ENCODE measurements around the gene ESF1. TPM values are rescaled to one million over a fixed set of nuclear protein-coding genes. Genes with fewer than 3 reads are reported as not detected.

The ESF1 gene
- total RNA-seq, 5 donors from 2014 or later (not counting 1 experiment from before 2014, with no cell fraction given): 9.4 to 14.2 (median 12.2) TPM

GRCh38 chr20:13717631-13718044 is 67.1 kb downstream of the ESF1 start:
- Histone ChIP-seq H3K27ac (ENCODE audit: low read length) (no peak overlapping the region), H3K27me3 (replicated peaks in 1 of 2; ENCODE audit: control insufficient read depth in 2 of 2, extremely low read depth in 1 of 2, insufficient read depth in 2 of 2, low read length in 1 of 2) (no peaks in the 10 kb centered on the region), H3K4me1 (ENCODE audit: control insufficient read depth in 1 of 2, extremely low read depth in 1 of 2, insufficient read depth in 2 of 2, low read length in 2 of 2) (no peaks in the 10 kb centered on the region), H3K4me3 (ENCODE audit: control insufficient read depth in 1 of 2, extremely low read depth in 1 of 2, low read length in 1 of 2) (no peak overlapping the region), H3K9me3 (no peaks in the 10 kb centered on the region), H3K36me3 (ENCODE audit: control insufficient read depth in 2 of 2, extremely low read depth in 1 of 2, insufficient read depth in 1 of 2, low read length in 1 of 2) (peaks cover 0 to 33% of the 10 kb centered on the region in 2 donors)
- H3K36me3 Mint-ChIP-seq: peaks cover 62% of the 10 kb centered on the region
- DNase-seq: no peak
- no peak for ATAC-seq (replicated peaks in 1 of 4)
- H3K4me3 Mint-ChIP-seq: no peak overlapping the region
- H3K27ac Mint-ChIP-seq: no peak overlapping the region
- POLR2A ChIA-PET: no interaction called here
- no peaks in the 10 kb centered on the region for H3K9me3 Mint-ChIP-seq
- CTCF ChIA-PET: no interaction called here
- no CpG with 5 or more reads among the region's 1 CpG for WGBS (ENCODE audit: insufficient coverage)
- H3K27me3 Mint-ChIP-seq: no peaks in the 10 kb centered on the region
- H3K4me1 Mint-ChIP-seq: no peaks in the 10 kb centered on the region

- H3K27me3 ChIP-seq (replicated peaks in 1 of 2; ENCODE audit: control insufficient read depth in 2 of 2, extremely low read depth in 1 of 2, insufficient read depth in 2 of 2, low read length in 1 of 2): no peaks in the 10 kb centered on the region
- Mint-ChIP-seq H3K27me3 (no peaks in the 10 kb centered on the region), H3K4me1 (no peaks in the 10 kb centered on the region), H3K9me3 (peaks cover 3 to 15% (median 9%) of the 10 kb centered on the region in 3 donors), H3K36me3 (peaks cover 65% of the 10 kb centered on the region), H3K27ac (no peak overlapping the region), H3K4me3 (no peak overlapping the region)
- ChIA-PET CTCF (no interaction called here), POLR2A (no interaction called here)
- H3K9me3 ChIP-seq: peaks cover 2% of the 10 kb centered on the region
- H3K36me3 ChIP-seq (ENCODE audit: control insufficient read depth in 2 of 2, extremely low read depth in 1 of 2, insufficient read depth in 1 of 2, low read length in 1 of 2): peaks cover 0 to 31% of the 10 kb centered on the region in 2 donors
- no peak overlapping the region for H3K27ac ChIP-seq (ENCODE audit: low read length)
- H3K4me3 ChIP-seq (ENCODE audit: control insufficient read depth in 1 of 2, extremely low read depth in 1 of 2, low read length in 1 of 2): no peak overlapping the region
- ATAC-seq (replicated peaks in 1 of 4) (no peak), DNase-seq (no peak)
- no peaks in the 10 kb centered on the region for H3K4me1 ChIP-seq (ENCODE audit: control insufficient read depth in 1 of 2, extremely low read depth in 1 of 2, insufficient read depth in 2 of 2, low read length in 2 of 2)
- WGBS (ENCODE audit: insufficient coverage): no CpG with 5 or more reads among the region's 3 CpGs
These were observed 69.5 kb downstream of the ESF1 start for GRCh38 chr20:13715171-13715570.

- no peaks in the 10 kb centered on the region for H3K27me3 Mint-ChIP-seq
- ATAC-seq (replicated peaks in 1 of 4): no peak
- DNase-seq: no peak
- Histone ChIP-seq H3K27ac (ENCODE audit: low read length) (no peak overlapping the region), H3K9me3 (peaks cover 2% of the 10 kb centered on the region), H3K4me1 (ENCODE audit: control insufficient read depth in 1 of 2, extremely low read depth in 1 of 2, insufficient read depth in 2 of 2, low read length in 2 of 2) (no peaks in the 10 kb centered on the region), H3K36me3 (ENCODE audit: control insufficient read depth in 2 of 2, extremely low read depth in 1 of 2, insufficient read depth in 1 of 2, low read length in 1 of 2) (no peaks in the 10 kb centered on the region), H3K27me3 (replicated peaks in 1 of 2; ENCODE audit: control insufficient read depth in 2 of 2, extremely low read depth in 1 of 2, insufficient read depth in 2 of 2, low read length in 1 of 2) (no peaks in the 10 kb centered on the region), H3K4me3 (ENCODE audit: control insufficient read depth in 1 of 2, extremely low read depth in 1 of 2, low read length in 1 of 2) (no peak overlapping the region)
- ChIA-PET POLR2A (no interaction called here), CTCF (no interaction called here)
- H3K4me1 Mint-ChIP-seq: no peaks in the 10 kb centered on the region
- H3K36me3 Mint-ChIP-seq: peaks cover 20% of the 10 kb centered on the region
- H3K27ac Mint-ChIP-seq: no peak overlapping the region
- H3K9me3 Mint-ChIP-seq: peaks cover 3 to 15% (median 11%) of the 10 kb centered on the region in 3 donors
- no CpG with 5 or more reads among the region's 1 CpG for WGBS (ENCODE audit: insufficient coverage)
- H3K4me3 Mint-ChIP-seq: no peak overlapping the region
These were observed 76.5 kb downstream of the ESF1 start for GRCh38 chr20:13708234-13708633.

GRCh38 chr20:13703265-13703664 is 81.5 kb downstream of the ESF1 start:
- POLR2A ChIA-PET: no interaction called here
- Mint-ChIP-seq H3K9me3 (peaks cover 0 to 2% (median 0%) of the 10 kb centered on the region in 3 donors), H3K27me3 (peaks cover 5% of the 10 kb centered on the region in 2 donors), H3K4me1 (no peaks in the 10 kb centered on the region), H3K4me3 (no peak overlapping the region), H3K36me3 (no peaks in the 10 kb centered on the region), H3K27ac (no peak overlapping the region)
- ATAC-seq (replicated peaks in 1 of 4) (no peak), DNase-seq (no peak)
- no peaks in the 10 kb centered on the region for H3K4me1 ChIP-seq (ENCODE audit: control insufficient read depth in 1 of 2, extremely low read depth in 1 of 2, insufficient read depth in 2 of 2, low read length in 2 of 2)
- peaks cover 0 to 3% of the 10 kb centered on the region in 2 experiments for H3K27me3 ChIP-seq (replicated peaks in 1 of 2; ENCODE audit: control insufficient read depth in 2 of 2, extremely low read depth in 1 of 2, insufficient read depth in 2 of 2, low read length in 1 of 2)
- no peak overlapping the region for H3K27ac ChIP-seq (ENCODE audit: low read length)
- no peaks in the 10 kb centered on the region for H3K9me3 ChIP-seq
- no CpG with 5 or more reads among the region's 9 CpGs for WGBS (ENCODE audit: insufficient coverage)
- no peak overlapping the region for H3K4me3 ChIP-seq (ENCODE audit: control insufficient read depth in 1 of 2, extremely low read depth in 1 of 2, low read length in 1 of 2)
- no peaks in the 10 kb centered on the region for H3K36me3 ChIP-seq (ENCODE audit: control insufficient read depth in 2 of 2, extremely low read depth in 1 of 2, insufficient read depth in 1 of 2, low read length in 1 of 2)
- CTCF ChIA-PET: no interaction called here

- Histone ChIP-seq H3K4me3 (ENCODE audit: control insufficient read depth in 1 of 2, extremely low read depth in 1 of 2, low read length in 1 of 2) (no peak overlapping the region), H3K4me1 (ENCODE audit: control insufficient read depth in 1 of 2, extremely low read depth in 1 of 2, insufficient read depth in 2 of 2, low read length in 2 of 2) (no peaks in the 10 kb centered on the region), H3K27me3 (replicated peaks in 1 of 2; ENCODE audit: control insufficient read depth in 2 of 2, extremely low read depth in 1 of 2, insufficient read depth in 2 of 2, low read length in 1 of 2) (peaks cover 0 to 3% of the 10 kb centered on the region in 2 experiments), H3K36me3 (ENCODE audit: control insufficient read depth in 2 of 2, extremely low read depth in 1 of 2, insufficient read depth in 1 of 2, low read length in 1 of 2) (no peaks in the 10 kb centered on the region), H3K9me3 (no peaks in the 10 kb centered on the region), H3K27ac (ENCODE audit: low read length) (no peak overlapping the region)
- H3K9me3 Mint-ChIP-seq: no peaks in the 10 kb centered on the region
- CTCF ChIA-PET: interaction anchor here in 1 of 2 donors (0.7 kb wide), 1 partner anchor 48 kb away, joined by 7 read pairs; no protein-coding TSS in a partner anchor
- ATAC-seq (replicated peaks in 1 of 4) (no peak), DNase-seq (no peak)
- H3K36me3 Mint-ChIP-seq: no peaks in the 10 kb centered on the region
- POLR2A ChIA-PET: no interaction called here
- H3K4me3 Mint-ChIP-seq: no peak overlapping the region
- no peak overlapping the region for H3K27ac Mint-ChIP-seq
- H3K4me1 Mint-ChIP-seq: no peaks in the 10 kb centered on the region
- H3K27me3 Mint-ChIP-seq: peaks cover 5% of the 10 kb centered on the region in 2 donors
These were observed 83.2 kb downstream of the ESF1 start for GRCh38 chr20:13701486-13701885.

- Histone ChIP-seq H3K27me3 (replicated peaks in 1 of 2; ENCODE audit: control insufficient read depth in 2 of 2, extremely low read depth in 1 of 2, insufficient read depth in 2 of 2, low read length in 1 of 2) (peaks cover 0 to 3% of the 10 kb centered on the region in 2 experiments), H3K4me3 (ENCODE audit: control insufficient read depth in 1 of 2, extremely low read depth in 1 of 2, low read length in 1 of 2) (no peak overlapping the region), H3K9me3 (no peaks in the 10 kb centered on the region), H3K36me3 (ENCODE audit: control insufficient read depth in 2 of 2, extremely low read depth in 1 of 2, insufficient read depth in 1 of 2, low read length in 1 of 2) (no peaks in the 10 kb centered on the region), H3K27ac (ENCODE audit: low read length) (no peak overlapping the region), H3K4me1 (ENCODE audit: control insufficient read depth in 1 of 2, extremely low read depth in 1 of 2, insufficient read depth in 2 of 2, low read length in 2 of 2) (no peaks in the 10 kb centered on the region)
- ATAC-seq (replicated peaks in 1 of 4) (no peak), DNase-seq (no peak)
- CTCF ChIA-PET: no interaction called here
- no peak overlapping the region for H3K4me3 Mint-ChIP-seq
- peaks cover 5% of the 10 kb centered on the region in 2 donors for H3K27me3 Mint-ChIP-seq
- POLR2A ChIA-PET: no interaction called here
- H3K36me3 Mint-ChIP-seq: no peaks in the 10 kb centered on the region
- H3K4me1 Mint-ChIP-seq: no peaks in the 10 kb centered on the region
- H3K9me3 Mint-ChIP-seq: no peaks in the 10 kb centered on the region
- no peak overlapping the region for H3K27ac Mint-ChIP-seq
These were observed 84.0 kb downstream of the ESF1 start for GRCh38 chr20:13700761-13701160.

Measured in T-cell (primary cell).